Mesothelial cell of epicardium (in vitro differentiated cells): ENCODE results near the gene RNF7. TPM values are rescaled to one million over a fixed set of nuclear protein-coding genes. Genes with fewer than 3 reads are reported as not detected.

Source experiments
- DNase-seq, 2 experiments: peaks; one replicate each; pipeline ENCODE4 v3.0.0; 2021; ENCODE audit warnings: low spot score in 2 of 2; ENCODE audit not compliant: unreplicated experiment in 2 of 2
- H3K27ac Mint-ChIP-seq: 2 replicates; pipeline ENCODE4 v1.8.0; 2021; ENCODE audit warnings: mixed read lengths
- H3K27me3 Mint-ChIP-seq: 2 replicates; pipeline ENCODE4 v1.8.0; 2021; ENCODE audit warnings: low read depth, mixed read lengths
- H3K36me3 Mint-ChIP-seq: 2 replicates; pipeline ENCODE4 v1.8.0; 2021; ENCODE audit warnings: mixed read lengths
- H3K4me1 Mint-ChIP-seq: 2 replicates; pipeline ENCODE4 v1.8.0; 2021; ENCODE audit warnings: mixed read lengths
- H3K4me3 Mint-ChIP-seq: 2 replicates; pipeline ENCODE4 v1.8.0; 2021; ENCODE audit warnings: mild to moderate bottlenecking, moderate library complexity, mixed read lengths
- H3K9me3 Mint-ChIP-seq: 2 replicates; pipeline ENCODE4 v1.8.0; 2021; ENCODE audit warnings: mixed read lengths
- CTCF ChIP-seq: fragments of 200-600 bp; sonication (generic); IDR thresholded peaks from one replicate; pipeline ENCODE4 v1.5.0; 2021; ENCODE audit warnings: antibody characterized with exemption; ENCODE audit not compliant: unreplicated experiment
- total RNA-seq: library from RNA; stranded (reverse); gene quantifications from 3 replicates; pipeline ENCODE4 v1.2.1, GENCODE V29; 2021

The RNF7 gene
- total RNA-seq, 1 donor from 2014 or later = 94.3 TPM

- no peak for DNase-seq
- Mint-ChIP-seq H3K9me3 (no peaks in the 10 kb centered on the region), H3K36me3 (no peaks in the 10 kb centered on the region), H3K27ac (no peak overlapping the region), H3K27me3 (no peaks in the 10 kb centered on the region), H3K4me1 (no peaks in the 10 kb centered on the region), H3K4me3 (no peak overlapping the region)
- no peak for TF ChIP-seq CTCF
These were observed 26.4 kb downstream of the RNF7 start for GRCh38 chr3:141764465-141764864.

GRCh38 chr3:141764986-141765385, 26.9 kb downstream of the RNF7 start:
- Mint-ChIP-seq H3K27me3 (no peaks in the 10 kb centered on the region), H3K36me3 (no peaks in the 10 kb centered on the region), H3K9me3 (no peaks in the 10 kb centered on the region), H3K4me1 (no peaks in the 10 kb centered on the region), H3K4me3 (no peak overlapping the region), H3K27ac (no peak overlapping the region)
- DNase-seq = no peak
- TF ChIP-seq CTCF = no peak

- Mint-ChIP-seq H3K27me3 (no peaks in the 10 kb centered on the region), H3K9me3 (no peaks in the 10 kb centered on the region), H3K4me3 (no peak overlapping the region), H3K36me3 (no peaks in the 10 kb centered on the region), H3K27ac (no peak overlapping the region), H3K4me1 (no peaks in the 10 kb centered on the region)
- DNase-seq = no peak
- TF ChIP-seq CTCF = no peak
These were observed 29.0 kb downstream of the RNF7 start for GRCh38 chr3:141767066-141767465.

- no peak overlapping the region for H3K27ac Mint-ChIP-seq
- H3K9me3 Mint-ChIP-seq = no peaks in the 10 kb centered on the region
- no peak overlapping the region for H3K4me3 Mint-ChIP-seq
- TF ChIP-seq CTCF = no peak
- no peaks in the 10 kb centered on the region for H3K4me1 Mint-ChIP-seq
- no peaks in the 10 kb centered on the region for H3K27me3 Mint-ChIP-seq
- DNase-seq = no peak
- no peaks in the 10 kb centered on the region for H3K36me3 Mint-ChIP-seq
These were observed 31.3 kb downstream of the RNF7 start for GRCh38 chr3:141769221-141769894.

- no peaks in the 10 kb centered on the region for H3K9me3 Mint-ChIP-seq
- no peak overlapping the region for H3K27ac Mint-ChIP-seq
- no peaks in the 10 kb centered on the region for H3K36me3 Mint-ChIP-seq
- no peak overlapping the region for H3K4me3 Mint-ChIP-seq
- no peaks in the 10 kb centered on the region for H3K4me1 Mint-ChIP-seq
- no peak for DNase-seq
- H3K27me3 Mint-ChIP-seq = no peaks in the 10 kb centered on the region
- TF ChIP-seq CTCF = no peak
These were observed 35.6 kb downstream of the RNF7 start for GRCh38 chr3:141773676-141774075.

- DNase-seq = no peak
- no peaks in the 10 kb centered on the region for H3K4me1 Mint-ChIP-seq
- no peak for TF ChIP-seq CTCF
- no peak overlapping the region for H3K27ac Mint-ChIP-seq
- peaks cover 7% of the 10 kb centered on the region for H3K9me3 Mint-ChIP-seq
- no peaks in the 10 kb centered on the region for H3K36me3 Mint-ChIP-seq
- no peak overlapping the region for H3K4me3 Mint-ChIP-seq
- no peaks in the 10 kb centered on the region for H3K27me3 Mint-ChIP-seq
These were observed 38.3 kb downstream of the RNF7 start for GRCh38 chr3:141776376-141776775.
